Measurements from ENCODE around the gene PGAP6. TPM values are rescaled to one million over a fixed set of nuclear protein-coding genes. Genes with fewer than 3 reads are reported as not detected.
"Not testable (repeated sequence)": the region's sequence is repeated elsewhere in the genome, so short reads cannot be mapped to it uniquely, and the experiment has no call there.

The PGAP6 gene
- total RNA-seq, 1 donor from 2014 or later, result 102 TPM

- DNase-seq (ENCODE audit: low read depth, low spot score), result peak; percentile 57
Measured at GRCh38 chr16:401468-402348, 19.9 kb upstream of the PGAP6 start, which contains the start of gene DECR2. Gene DECR2, plus strand, starts transcription at chr16:401885. Its CDS starts 79 bp downstream, at chr16:401964.

GRCh38 chr16:400061-400591 is 18.3 kb upstream of the PGAP6 start:
- no peak for DNase-seq (ENCODE audit: low read depth, low spot score)

- DNase-seq (ENCODE audit: low read depth, low spot score), result no peak
Measured at GRCh38 chr16:399340-400019, 17.7 kb upstream of the PGAP6 start.

DNA sequence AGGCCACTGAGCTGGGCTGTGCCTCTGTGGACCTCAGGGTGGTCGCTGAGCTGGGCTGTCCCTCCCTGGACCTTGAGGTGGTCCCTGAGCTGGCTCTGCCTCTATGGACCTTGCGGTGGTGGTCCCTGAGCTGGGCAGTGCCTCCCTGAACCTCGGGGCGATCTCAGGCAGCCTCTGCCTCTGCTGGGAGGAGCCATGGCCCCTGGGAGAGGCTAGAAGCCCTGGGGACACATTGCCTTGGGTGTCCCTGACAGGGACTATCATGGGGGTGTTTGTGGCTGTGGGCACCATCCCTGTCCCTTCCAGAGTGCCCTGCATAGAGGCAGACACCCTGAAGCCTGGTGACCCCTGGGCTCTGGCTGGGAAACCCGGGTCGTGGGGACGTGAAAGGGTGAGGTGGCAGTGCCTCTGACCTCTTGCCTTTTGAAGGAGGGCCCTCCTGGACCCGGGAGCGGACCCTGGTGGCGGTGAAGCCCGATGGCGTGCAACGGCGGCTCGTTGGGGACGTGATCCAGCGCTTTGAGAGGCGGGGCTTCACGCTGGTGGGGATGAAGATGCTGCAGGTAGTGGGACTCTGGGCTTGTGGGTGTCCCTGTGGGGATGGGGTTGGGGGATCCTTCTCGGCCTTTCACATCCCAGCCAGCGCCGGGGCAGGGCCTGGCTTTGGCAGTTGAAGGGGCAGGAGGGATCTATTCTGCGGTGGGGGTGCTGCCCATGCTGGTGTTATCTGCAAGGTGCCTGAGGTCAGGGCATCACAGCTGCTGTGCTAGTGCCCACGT is 17.0 kb upstream of the PGAP6 start:
- no peak for DNase-seq (ENCODE audit: low read depth, low spot score)

DNA sequence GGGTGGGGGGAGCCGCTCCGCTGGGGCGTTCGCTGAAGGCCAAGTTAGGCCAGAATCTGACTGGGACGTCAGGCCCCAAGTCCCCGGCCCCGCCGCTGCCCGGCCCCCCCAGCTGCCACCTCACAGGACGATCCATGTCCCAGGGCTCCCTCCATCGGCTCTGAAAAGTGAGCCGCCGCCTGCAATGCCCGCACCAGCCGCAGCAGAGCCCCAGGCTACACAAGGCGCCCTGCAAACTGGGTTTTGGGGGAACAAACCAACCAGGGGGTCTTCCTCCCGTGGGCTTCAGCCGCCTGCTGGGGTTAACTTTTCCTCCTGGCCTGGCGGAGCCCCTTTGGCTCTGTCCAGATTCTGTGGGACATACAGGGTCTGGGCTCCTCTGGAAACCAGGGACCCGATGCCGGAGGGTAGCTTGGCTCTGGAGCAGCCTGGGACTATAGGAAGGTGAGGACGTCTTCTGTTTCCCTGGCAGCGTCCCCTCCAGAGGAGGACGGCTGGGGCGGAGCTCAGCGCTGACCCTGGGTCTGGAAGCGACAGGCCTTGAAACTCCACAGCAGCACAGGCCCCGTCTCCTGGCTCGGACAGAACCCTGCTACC is 16.1 kb upstream of the PGAP6 start:
- DNase-seq (ENCODE audit: low read depth, low spot score), result no peak

DNA sequence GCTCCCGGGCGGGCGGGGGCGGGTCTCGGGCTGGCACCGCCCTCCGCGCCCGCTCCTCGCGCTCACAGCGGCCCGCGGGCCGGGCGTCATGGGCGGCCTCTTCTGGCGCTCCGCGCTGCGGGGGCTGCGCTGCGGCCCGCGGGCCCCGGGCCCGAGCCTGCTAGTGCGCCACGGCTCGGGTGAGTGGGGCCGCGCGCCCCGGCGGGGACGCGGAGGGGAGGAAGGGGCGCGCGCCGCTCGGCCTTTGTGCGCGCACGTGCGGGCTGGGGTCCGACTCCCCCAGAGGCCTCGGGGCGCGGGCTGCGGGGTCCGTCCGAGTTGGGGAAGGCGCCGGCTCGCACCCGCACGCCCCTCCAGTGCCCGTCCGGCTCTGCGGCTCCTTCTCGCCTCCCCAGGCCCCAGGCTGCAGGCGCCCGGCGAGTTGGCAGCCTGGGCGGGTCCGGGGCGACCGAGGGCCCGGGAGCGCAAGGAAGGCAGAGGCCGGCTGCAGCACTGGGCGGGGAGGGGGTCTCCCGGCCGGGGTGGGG is 15.4 kb upstream of the PGAP6 start, which contains the start of gene NME4:
Gene NME4, plus strand, starts transcription at position 65 of the 527 bp plus-strand sequence. Its CDS starts 24 bp downstream, at position 89.
- no peak for DNase-seq (ENCODE audit: low read depth, low spot score)

DNA sequence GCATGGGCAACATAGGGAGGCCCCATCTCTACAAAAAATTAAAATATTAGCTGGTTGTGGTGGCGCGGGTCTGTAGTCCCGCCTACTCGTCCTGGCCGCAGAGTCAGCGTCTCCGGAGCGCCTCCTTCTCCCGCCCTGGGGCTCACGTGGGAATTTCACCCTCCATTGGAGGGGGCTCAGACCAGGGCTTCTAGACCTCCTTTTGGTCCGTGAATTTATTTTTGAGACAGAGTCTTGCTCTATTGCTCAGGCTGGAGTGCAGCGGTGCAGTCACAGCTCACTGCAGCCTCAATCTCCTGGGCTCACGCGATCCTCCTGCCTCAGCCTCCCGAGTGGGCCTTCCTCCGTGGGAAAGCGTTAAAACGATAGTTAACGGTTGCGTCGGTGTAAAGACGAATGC is 14.8 kb upstream of the PGAP6 start:
- DNase-seq (ENCODE audit: low read depth, low spot score), result no peak

DNA sequence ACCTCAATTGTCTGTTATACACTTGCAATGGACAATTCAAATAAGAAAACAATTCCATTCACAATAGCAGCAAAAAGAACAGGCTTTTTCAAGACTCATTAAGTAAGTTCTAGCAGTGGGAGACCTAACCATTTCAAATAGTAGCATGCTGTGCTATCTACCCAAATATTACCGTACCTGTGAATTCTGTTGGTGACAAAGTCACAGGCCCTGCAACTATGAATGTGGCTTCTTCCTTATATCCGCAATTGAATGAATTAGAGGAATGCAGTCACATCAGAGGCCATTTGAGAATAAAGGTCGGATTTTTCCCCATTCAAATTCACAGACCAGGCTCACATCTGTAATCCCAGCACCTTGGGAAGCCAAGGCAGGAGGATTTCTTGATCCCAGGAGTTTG is 14.4 kb upstream of the PGAP6 start:
- DNase-seq (ENCODE audit: low read depth, low spot score), result no peak

DNA sequence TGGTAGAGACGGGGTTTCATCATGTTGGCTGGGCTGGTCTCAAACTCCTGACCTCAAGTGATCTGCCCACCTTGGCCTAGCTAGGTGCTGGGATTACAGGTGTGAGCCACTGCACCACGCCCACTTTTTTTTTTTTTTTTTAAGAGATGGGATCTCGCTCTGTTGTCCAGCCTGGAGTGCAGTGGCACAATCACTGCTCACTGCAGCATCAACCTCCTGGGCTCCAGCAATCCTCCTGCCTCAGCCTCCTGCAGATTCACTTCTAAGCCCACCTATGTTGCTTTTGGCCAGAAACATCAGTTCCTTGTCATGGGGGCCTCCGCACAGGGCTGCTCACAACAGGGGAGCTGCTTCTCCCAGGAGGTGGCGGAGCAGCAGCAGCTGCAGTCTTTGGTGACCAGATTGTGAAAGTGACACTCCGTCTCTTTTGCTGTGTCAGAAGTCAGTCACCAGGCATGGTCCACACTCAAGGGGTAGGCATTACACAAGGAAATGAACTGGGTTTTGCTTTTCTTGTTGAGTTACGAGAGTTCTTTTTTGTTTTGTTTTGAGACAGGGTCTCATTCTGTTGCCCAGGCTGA is 10.8 kb upstream of the PGAP6 start:
- DNase-seq (ENCODE audit: low read depth, low spot score), result no peak

- DNase-seq (ENCODE audit: low read depth, low spot score), result peak; percentile 22
Measured at GRCh38 chr16:391885-392335, 10.1 kb upstream of the PGAP6 start.

GRCh38 chr16:389352-389751 is 7.6 kb upstream of the PGAP6 start:
- DNase-seq (ENCODE audit: low read depth, low spot score), result no peak

DNA sequence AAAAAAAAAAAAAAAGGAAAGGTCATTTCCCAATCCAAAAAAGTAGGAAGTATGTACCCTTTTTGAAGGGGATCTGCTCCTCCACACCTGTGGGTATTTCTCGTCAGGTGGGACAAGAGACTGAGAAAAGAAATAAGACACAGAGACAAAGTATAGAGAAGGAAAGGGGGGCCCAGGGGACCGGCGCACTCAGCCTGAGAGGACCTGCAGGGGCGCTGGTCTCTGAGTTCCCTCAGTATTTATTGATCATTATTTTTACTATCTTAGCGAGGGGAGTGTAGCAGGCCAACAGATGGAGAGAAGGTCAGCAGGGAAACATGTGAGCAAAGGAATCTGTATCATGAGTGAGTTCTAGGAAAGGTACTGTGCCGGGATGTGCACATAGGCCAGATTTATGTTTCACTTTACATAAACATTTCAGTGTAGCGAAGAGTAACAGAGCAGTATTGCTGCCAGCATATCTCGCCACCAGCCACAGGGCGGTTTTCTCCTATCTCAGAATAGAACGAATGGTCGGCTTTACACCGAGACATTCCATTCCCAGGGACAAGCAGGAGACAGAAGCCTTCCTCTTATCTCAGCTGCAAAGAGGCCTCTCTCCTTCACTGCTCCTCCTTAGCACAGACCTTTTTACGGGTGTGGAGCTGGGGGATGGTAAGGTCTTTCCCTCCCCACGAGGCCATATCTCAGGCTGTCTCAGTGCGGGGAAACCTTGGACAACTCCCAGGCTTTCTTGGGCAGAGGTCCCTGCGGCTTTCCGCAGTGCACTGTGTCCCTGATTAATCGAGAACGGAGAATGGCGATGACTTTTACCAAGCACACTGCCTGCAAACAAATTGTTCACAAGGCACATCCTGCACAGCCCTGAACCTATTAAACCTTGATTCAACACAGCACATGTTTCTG is 6.2 kb upstream of the PGAP6 start:
- DNase-seq (ENCODE audit: low read depth, low spot score), result not testable (repeated sequence)

DNA sequence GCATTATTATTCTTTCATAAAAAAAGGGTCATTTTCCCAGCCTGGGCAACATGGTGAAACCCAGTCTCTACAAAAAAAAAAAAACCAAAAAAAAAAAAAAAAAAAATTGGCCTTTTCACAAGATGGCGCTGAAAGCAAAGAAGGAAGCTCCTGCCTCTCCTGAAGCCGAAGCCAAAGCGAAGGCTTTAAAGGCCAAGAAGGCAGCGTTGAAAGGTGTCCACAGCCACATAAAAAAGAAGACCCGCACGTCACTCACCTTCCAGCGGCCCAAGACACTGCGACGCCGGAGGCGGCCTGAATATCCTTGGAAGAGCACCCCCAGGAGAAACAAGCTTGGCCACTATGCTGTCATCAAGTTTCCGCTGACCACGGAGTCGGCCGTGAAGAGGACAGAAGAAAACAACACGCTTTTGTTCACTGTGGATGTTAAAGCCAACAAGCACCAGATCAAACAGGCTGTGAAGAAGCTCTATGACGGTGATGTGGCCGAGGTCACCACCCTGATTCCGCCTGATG is 4.9 kb upstream of the PGAP6 start:
- DNase-seq (ENCODE audit: low read depth, low spot score), result no peak

GRCh38 chr16:383326-384051 is 1.7 kb upstream of the PGAP6 start:
- DNase-seq (ENCODE audit: low read depth, low spot score), result no peak

GRCh38 chr16:381012-381788 is 578 bp downstream of the PGAP6 start:
- DNase-seq (ENCODE audit: low read depth, low spot score), result no peak

DNA sequence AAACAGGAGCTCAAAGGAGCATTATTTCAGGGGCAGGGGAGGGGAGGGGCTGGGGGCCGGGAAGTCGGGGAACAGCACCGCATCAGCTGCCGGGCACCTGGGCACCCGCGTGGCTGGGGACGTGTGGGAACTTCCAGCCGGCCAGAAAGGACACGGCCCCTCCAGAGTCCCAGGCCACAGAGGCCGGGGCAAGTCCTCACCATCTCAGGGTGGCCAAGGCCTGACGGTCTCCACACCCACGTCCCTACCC is 1.1 kb downstream of the PGAP6 start:
- no peak for DNase-seq (ENCODE audit: low read depth, low spot score)

DNA sequence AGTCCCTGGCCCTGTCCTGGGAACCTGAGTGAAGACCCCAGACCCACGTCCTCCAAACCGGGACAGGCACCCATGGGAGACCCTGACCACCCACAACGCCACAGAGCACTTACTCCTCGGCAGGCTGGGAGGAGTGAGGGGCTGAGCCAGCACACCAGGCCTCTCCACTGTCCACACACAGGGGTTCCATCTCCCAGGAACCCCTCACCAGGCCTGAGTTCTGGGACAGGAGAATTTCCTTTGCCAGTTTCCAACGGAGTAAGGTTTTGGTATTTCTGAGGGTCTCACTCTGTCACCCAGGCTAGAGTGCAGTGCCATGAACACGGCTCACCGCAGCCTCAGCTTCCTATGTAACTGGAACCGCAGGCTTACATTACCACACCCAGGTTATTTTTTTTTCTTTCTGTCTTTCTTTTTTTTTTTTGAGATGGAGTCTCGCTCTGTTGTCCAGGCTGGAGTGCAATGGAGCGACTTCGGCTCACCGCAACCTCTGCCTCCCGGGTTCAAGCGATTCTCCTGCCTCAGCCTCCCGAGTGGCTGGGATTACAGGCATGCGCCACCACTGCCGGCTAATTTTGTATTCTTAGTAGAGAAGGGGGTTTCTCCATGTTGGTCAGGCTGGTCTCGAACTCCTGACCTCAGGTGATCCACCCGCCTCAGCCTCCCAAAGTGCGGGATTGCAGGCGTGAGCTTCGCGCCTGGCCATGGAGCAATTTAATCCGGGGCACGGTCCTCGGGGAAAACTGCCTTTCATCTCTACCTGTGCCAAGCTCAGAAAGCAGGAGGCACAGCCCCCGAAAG is 1.6 kb downstream of the PGAP6 start:
- no peak for DNase-seq (ENCODE audit: low read depth, low spot score)
